Inferior parietal cortex (tissue), 1 donor: ENCODE measurements around the gene PGAP1.
"Not testable (repeated sequence)": the region's sequence is repeated elsewhere in the genome, so short reads cannot be mapped to it uniquely, and the experiment has no call there.

ENCODE experiments used
- DNase-seq: peaks from one replicate; pipeline ENCODE4 v3.0.0-alpha.2; 2016; ENCODE audit errors: extremely low spot score

PGAP1 gene

DNA sequence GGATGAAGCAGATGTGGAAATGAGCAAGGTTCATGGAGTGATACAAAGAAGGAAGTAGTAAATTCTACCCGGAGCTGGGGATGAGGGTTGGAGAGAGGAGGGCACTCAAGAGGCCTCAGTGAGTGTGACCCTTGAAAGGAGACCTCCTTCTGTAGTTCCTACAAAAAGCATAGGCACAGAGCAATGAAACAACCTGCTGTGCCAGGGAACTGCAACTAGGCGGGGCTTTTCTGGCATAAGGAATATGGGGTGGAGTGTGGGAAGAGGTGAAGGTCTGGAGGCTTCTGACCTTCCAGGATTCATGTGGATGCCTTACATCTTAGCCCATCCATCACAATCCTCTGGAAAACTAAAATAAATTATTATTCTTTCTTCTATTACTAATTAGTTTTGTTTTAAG, 25.5 kb upstream of the PGAP1 start:
- no peak for DNase-seq

DNA sequence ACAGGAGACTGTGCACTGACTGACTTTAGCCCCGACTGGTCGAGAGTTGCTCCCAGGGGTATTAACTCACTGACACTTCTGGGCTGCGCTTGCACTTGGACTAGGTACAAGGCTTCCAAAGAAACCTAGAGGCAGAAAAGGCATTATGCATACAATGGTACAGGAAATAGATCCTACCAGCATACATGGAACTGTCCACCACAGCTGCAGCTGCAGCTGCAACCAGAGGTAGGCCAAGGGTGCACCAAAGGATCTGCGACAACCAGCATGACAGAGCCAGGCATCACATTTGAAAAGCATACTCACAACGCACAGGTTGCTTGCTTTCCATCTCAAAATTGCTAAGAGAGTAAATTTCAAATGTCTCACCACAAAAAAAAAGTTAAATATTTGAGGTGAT, 22.6 kb upstream of the PGAP1 start:
- DNase-seq: no peak

DNA sequence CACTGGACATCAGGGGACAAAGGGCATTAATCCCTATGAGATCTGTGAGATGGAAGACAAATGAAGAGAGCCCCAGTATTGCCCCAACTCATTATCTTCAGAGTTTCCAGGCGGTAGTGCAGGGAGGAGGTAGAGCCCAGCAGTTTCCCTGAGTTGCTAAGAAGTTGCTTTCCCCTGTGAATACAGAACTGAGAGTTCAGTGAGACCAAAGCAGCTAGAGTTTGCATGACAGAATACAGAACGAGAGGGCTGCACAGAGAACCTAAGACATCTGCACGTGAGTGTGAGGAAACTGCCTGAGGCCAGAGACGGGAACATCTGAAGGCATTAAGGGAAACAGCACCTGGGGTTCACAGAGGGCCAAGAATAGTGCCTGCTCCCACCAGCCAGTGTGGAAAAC, 18.1 kb upstream of the PGAP1 start:
- DNase-seq: no peak

DNA sequence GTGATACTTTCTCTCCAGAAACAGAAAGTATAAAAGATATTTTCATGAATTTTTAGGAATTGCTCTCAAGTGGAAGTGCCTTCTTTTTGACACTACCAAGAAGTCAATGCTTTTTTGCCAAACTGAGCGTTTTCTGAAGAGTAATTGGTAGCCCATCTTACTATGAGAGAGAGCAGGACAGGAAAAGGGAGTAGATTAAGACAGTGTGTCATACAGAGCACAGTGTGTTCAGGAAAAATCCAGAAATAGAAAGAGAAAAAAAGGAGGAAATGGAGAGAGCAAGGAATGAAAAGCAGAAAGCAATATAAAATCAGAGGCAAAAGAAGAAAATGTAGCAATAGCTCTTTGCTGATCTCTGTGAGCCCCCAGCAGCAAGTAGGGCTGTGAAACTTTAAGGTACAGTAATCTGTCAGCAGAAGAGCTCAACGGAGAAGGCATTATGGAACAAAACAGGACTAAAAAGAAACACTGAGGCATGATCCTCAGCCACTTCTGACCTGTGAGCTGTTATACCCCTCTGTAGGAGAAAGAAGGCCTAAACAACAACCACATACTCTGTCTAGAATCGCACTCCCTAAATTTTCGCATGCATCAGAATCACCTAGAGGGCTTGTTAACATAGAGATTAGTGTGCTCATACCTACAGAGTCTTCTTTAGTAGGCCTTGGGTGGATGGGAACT, 15.0 kb upstream of the PGAP1 start:
- DNase-seq: no peak

DNA sequence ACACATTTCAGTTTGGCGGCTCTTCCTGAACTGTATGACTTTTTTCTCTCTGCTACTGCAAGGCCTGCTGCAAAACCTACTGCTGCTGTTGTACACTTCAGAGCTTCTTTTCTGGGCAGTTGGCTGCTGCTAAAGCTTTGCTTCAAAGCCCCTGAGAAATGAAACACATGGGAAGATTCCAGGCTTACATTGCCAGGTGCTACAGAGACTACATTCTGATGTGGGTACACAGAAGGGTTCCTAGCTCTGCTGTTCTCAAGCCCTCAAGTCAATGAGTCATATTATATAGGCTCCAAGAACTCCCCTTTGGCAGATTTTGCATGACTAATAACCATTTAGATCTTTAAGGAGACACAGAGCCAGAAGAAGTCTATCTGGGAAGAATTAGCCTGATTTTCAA, 12.9 kb upstream of the PGAP1 start:
- DNase-seq: no peak

DNA sequence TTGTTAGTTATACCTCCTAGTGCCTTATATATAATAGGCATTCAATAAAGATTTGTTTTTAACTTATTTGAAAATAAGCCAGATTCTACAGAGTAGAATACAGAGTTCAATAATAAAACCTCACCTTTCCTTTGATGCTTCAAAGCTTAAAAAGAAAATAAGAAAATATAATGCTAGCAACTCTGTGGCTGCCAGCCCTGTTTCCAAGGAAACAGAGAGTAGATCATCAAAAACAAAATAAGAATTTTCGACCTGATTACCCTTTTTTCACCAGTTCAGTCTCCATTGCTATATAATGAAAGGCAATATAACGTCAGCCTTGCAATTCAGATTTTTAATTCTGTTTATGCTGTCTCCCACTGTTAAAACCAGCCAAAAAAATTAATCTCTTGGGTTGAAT, 8.9 kb upstream of the PGAP1 start:
- DNase-seq: no peak

DNA sequence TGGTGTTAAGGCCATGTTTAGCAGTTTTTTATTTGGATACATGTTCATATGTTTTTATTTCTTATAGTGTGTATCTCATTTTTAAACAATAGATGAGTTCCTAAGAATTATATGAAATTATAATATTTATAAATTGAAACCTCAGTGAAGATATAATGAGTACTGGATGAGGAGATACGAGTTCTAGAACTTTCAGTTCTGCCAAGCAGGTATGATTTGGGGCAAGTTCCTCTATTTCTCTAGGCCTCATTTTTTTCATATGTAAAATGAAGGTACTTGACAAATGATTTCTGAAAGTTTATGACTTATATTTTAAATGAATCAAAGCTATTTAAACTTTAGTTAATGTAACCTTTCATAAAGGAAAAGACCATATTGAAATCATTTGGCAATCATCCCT, 8.2 kb upstream of the PGAP1 start:
- DNase-seq: no peak

DNA sequence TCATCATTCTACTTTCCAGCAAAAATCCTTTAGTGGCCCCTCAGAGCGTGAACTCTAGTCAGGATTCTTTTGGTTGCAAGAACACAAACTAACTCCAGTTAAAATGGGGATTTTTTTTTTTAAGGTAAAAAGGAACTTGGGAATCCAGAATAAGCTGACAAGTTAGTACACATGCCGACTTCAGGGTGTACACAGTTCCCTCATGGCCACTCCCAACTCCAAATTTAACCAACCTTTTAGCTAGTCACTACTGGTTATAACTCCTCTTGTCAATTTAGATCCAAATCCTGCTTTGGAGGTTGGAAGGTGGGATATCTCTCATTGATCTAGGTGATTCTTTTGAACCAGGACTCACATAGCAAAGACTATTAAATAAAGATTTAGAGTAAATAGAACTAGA, 5.0 kb upstream of the PGAP1 start:
- no peak for DNase-seq

DNA sequence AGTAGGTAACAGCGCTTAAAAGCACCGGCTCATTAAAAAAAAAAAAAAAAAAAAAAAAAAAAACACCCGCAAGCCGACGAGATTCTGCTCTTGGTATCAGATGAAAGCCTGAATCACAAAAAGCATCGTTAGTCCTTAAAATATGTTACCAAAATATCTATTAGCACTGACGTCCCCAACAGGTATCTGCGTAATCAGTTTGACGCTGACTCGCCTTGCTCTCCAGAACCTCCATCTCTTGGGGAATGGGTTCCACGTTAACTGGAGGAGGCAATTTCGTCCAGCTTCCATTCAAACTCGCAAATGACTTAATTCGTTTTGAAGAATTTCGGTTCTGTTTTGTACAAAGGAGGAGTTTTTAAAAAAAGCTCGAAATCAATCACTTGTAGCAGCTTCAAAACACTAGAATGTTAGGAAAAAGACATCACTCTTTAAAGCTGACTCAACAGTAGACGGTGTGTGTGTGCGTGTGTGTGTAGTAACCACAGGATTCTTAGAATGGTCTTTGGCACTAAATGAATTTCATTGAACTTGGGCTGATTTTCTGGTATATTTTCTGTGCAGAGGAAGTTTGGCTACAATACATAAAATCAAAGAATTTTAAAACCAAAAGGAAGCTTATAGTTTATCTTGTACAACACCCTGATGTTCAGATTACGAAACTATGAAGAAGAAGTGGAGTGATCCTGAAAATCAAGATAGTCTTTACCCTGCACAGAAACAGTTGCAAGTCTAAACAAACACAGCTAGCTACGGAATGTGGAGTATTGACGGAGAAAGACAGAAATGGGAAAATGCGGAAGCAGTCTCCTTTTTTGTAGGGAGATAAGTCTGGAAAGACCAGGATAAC, 1.1 kb upstream of the PGAP1 start:
- DNase-seq: peak; percentile 63

DNA sequence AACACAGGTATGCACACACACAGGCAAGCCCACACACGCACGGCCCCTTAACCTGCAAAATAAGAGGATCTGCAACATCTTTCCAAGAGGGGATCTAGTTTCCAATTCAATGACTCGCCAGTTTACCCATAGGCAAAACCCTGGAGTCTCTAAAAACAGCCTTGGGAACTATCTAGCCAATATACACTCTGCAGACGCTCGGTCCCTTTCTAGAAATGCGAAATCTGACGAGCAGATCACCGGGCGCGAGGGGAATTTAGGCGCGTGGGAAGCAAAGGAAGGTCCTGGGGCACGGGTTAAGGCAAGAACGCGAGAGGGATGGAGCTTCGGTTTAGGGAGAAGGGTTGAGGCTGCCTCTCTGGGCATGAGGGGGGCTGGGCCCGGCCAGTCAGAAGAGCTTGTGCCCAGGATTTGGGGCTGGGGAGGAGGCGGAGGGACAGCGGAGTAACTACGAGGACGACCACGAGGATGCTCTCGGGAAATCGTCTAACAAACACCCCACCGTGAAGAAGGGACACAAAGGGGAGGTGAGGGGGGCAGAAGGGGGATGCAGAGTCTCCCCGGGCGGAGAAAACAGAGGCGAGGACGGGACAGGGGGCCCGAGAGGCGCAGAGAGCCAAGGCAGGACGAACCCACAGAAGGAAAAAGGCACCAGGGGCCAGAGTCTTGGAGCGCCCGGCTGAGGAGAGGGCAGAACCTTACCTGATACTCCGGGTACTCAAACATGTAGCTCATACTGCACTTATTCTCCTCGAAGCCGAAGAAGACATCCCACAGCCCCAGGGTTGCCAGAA, 542 bp downstream of the PGAP1 start:
- peak; percentile 65 for DNase-seq

DNA sequence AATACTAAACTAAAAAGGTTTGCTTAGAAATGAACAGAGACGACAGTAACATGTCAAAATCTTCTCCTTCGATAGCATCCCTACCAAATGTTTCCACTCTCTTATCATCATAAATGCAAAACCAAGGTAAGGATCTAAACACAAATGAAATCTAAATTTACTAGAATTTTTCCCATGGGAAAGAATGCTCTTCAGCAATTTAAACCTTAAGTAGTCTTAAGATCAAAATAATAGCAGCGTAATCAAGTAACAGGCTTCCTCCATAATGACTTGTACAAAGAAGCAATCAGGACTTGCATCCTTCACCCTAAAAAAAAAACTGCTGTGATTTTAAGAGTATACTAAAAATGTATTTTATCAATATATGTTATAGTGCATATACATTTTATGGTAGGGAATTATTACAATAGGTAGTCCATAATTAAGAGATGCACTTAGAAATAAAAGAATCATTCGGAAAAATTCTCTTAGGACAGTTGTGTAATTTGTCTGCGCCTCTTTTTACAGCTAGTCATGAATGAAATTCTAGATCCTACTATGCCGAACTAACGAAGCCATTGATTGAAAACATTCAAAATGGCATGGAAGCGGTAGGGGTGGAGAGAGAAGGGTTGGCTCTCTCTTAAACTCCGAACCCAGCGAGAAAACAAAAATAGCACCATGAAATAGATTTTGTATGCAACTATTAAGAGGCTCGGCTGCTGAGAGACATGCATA, 1.3 kb downstream of the PGAP1 start:
- DNase-seq: peak; percentile 25

DNA sequence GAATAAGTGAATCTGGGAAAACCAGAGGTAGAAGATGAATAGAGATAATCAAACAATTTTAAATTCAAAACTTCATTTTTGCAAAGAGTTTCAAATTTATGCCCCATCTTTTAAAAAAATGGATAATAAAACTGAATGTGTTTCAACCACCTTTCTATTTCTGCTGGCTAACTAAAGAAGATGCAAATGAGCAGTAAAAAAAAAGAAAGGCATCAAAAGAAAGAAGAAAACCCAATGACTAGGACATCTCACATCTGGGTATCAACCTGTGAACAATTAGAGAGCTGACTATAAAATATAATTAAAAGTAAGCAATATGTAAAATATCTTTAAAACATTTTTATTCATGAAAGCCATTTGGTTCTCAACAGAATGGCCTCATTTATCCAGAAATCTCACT, 2.5 kb downstream of the PGAP1 start:
- DNase-seq: no peak

DNA sequence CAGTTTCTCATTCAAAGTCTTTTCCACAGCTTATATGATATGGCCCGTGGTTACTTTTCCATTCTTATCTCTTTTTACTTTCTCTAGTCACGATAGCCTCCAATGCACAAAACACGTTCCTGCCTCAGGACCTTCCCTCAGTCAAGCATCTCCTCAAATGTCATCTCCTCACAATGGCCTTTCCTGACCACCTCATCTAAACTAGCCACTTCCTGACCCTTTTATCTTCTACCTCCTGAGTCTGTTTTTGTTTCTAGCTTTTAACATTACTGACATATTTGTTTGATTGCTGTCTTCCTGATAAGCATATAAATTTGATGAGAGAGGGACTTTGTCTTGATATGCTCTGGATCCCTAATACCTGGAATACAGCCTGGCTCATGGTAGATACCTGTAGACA, 7.6 kb downstream of the PGAP1 start:
- no peak for DNase-seq

DNA sequence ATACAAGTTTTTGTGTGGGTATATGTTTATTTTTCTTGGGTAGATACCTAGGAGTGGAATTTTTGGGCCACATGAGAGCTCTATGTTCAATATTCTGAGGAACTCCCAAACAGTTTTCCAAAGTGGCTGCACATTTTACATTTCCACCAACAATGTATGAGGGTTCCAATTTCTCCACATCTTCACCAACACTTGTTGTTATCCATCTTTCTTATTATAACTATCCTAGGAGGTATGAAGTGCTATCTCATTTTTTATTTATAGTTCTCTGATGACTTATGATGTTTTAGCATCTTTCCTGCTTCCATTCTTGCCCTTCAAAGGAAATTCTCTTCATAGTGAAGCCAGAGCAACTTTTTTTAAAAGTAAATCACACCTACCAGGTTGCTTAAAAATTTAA, 8.7 kb downstream of the PGAP1 start:
- no peak for DNase-seq

DNA sequence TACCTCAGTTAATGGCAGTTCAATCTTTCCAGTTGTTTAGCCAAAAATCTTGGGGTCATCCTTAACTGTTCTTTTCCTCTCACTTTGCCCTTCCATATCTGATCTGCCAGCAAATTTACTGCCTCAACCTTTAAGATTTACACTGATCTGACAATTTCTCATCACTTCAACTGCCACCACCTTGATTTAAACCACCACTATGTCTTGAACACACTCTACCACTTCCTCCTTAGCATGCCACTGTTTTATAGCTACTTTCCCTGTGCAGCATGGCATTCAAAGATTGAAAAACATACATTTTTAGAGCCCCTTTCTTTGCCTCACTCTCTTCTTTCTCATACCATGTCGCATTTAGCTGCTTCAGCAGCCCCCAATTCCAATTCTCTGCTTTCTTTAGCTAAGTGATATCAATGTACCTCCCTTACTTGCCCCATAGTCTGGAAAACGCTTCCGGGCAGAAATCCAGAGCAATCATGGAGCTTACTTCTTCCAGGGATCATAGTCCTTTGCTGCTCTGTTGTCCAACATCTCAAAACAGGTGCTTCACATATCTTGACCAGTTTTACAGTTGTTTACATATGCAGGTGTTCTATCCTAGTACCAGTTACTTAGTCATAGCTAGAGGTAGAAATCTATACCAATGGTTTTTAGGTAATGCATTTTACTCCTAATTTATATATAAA, 10.9 kb downstream of the PGAP1 start:
- DNase-seq: no peak

DNA sequence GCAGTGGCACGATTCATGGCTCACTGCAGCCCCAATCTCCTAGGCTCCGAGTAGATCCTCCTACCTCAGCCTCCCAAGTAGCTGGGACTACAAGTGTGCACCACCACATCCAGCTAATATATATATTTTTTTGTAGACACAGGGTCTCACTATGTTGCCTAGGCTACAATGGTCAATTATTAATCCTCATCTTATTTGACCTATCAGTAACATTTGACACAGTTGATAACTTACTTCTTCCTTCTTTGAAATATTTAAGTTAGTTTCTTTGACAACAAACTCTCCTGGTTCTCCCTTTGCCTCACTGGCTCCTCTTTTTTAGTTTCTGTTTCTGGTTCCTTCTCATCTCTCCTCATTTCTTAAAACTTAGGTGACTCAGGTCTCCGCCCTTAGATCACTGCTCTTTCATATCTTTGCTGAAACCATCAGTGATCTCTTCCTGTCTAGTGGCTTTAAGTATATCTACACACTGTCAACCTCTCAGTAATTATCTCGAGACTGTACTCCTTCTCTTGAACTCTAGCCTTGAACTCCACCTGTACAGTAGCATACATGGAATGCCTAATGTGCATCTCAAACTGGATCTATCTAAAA, 11.5 kb downstream of the PGAP1 start:
- DNase-seq: no peak

DNA sequence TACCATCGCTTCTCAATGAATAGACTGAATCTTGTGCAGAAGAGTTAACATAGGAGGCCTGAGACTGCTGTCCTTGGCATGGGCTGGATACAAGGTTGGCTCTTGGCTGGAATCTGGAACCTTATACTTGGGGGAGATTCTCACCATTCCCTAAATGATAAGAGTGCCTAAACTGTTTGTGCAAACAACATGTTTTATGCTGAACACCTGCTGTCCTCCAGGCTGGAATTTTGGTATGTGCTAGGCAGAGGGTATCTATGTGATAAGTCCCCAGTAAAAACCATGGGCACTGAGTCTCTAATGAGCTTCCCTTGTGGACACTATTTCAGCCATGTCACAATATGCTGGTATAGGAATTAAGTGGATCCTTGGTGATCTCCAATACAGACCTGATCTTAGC, 12.8 kb downstream of the PGAP1 start:
- no peak for DNase-seq

DNA sequence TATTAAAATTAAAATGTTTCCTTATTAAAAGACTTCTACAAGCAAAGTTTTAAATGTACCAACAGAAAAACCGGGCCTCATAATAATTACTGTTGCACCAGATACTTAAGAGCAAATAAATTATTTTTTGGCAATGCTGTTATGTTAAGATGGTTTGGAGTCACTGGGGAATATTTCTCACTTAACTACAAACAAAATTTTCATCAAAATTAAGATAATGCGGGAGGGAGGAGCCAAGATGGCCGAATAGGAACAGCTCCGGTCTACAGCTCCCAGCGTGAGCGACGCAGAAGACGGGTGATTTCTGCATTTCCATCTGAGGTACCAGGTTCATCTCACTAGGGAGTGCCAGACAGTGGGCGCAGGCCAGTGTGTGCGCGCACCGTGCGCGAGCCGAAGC, 21.1 kb downstream of the PGAP1 start:
- DNase-seq: not testable (repeated sequence)

DNA sequence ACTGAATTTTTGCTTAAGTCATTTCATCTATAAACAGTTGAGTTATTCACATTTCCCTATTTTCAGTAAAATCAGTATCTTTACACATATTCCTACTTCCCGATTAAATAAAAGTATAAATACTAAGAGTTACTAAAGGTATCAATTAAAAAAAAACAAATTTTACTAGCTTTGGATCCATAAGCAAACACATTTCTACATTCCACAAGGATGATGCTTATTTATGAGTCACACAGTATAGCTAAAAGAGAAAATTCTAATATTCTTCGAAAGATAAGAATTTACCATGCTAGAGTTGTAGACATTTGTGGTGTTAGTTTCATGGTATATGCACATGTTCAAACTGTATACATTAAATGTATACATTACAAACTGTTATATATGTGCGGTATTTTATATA, 23.7 kb downstream of the PGAP1 start:
- no peak for DNase-seq

DNA sequence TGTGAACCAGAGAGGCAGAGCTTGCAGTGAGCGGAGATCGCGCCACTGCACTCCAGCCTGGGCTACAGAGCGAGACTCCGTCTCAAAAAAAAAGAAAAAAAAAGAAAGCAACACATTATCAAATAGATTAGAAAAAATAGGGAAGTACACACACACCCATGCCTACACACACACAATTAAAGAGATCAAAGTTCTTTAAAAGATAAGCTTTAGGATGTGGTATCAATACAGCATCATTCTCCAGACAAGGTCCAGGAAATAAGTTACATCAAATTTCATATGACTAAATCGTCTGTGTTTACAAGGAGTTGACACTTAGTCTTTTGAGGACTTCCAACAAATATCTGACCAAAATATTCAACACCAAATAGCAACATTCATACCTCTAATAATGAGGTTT, 25.7 kb downstream of the PGAP1 start:
- no peak for DNase-seq

DNA sequence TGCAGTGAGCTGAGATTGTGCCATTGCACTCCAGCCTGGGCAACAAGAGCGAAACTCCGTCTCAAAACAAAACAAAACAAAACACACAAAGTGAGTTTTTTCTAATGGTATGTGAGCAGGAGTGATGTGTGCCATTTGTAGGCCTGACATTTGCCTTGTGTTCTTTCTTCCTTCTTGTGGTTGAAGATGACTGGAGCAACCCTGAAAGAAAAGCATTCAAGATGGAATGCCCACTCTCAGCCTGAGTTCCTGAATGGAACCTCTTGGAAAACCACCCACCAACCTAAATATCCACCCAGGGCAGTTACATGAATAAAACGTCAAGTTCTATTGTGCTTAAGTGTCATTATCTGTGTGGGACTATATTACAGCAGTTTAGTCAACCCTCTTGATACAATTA, 26.5 kb downstream of the PGAP1 start:
- no peak for DNase-seq
